H1 (cell line): ENCODE results near the gene ELMO2. TPM values are rescaled to one million over a fixed set of nuclear protein-coding genes. Genes with fewer than 3 reads are reported as not detected.

Experiments used
- CTCF ChIA-PET: fragments of 300-600 bp; sonication (Branson Sonifier 250); formaldehyde crosslinking; loops from one replicate; lab custom pipeline; 2021; ENCODE audit not compliant: partially characterized antibody; lab: Charles Lee
- POLR2A ChIA-PET: fragments of 300-600 bp; sonication (Branson Sonifier 250); formaldehyde crosslinking; loops from one replicate; lab custom pipeline; 2021; ENCODE audit warnings: inconsistent platforms; ENCODE audit not compliant: partially characterized antibody; lab: Charles Lee
- DNase-seq, 2 experiments: peaks; one replicate each; pipeline versions ENCODE4 v3.0.0 to v3.0.0-alpha.2; 2010 to 2022; ENCODE audit warnings: low spot score in 2 of 2, low read depth in 1 of 2, mixed read lengths in 1 of 2
- FAIRE-seq: peaks from 2 replicates; lab custom pipeline; 2011; peaks lifted over from hg19 to GRCh38; lab: Jason Lieb, UNC
- H2AFZ ChIP-seq: 2 replicates; pipeline ENCODE4 v1.8.1; 2012; ENCODE audit warnings: low read length, inconsistent platforms
- H2AK5ac ChIP-seq: 2 replicates; pipeline ENCODE4 v1.6.1; 2013; ENCODE audit warnings: low read depth, low read length
- H2BK120ac ChIP-seq: replicated peaks from 2 replicates; pipeline ENCODE3; 2013; ENCODE audit warnings: low read depth, low read length, inconsistent platforms
- H2BK12ac ChIP-seq: 2 replicates; pipeline ENCODE4 v1.6.1; 2013; ENCODE audit warnings: low read depth, low read length
- H2BK15ac ChIP-seq: 2 replicates; pipeline ENCODE4 v1.6.1; 2013; ENCODE audit warnings: low read length
- H2BK20ac ChIP-seq: 2 replicates; pipeline ENCODE4 v1.6.1; 2013; ENCODE audit warnings: low read length
- H2BK5ac ChIP-seq: 2 replicates; pipeline ENCODE4 v1.6.1; 2013; ENCODE audit warnings: low read depth, low read length
- H3K14ac ChIP-seq: 2 replicates; pipeline ENCODE4 v1.6.1; 2013; ENCODE audit warnings: inconsistent platforms; ENCODE audit not compliant: insufficient read length
- H3K18ac ChIP-seq: 2 replicates; pipeline ENCODE4 v1.6.1; 2013; ENCODE audit warnings: low read length; ENCODE audit errors: extremely low read depth
- H3K23ac ChIP-seq: 2 replicates; pipeline ENCODE4 v1.6.1; 2013; ENCODE audit warnings: inconsistent platforms; ENCODE audit not compliant: insufficient read length
- H3K23me2 ChIP-seq: 2 replicates; pipeline ENCODE4 v1.6.1; 2013; ENCODE audit warnings: low read depth, low read length
- H3K27ac ChIP-seq: 2 replicates; pipeline ENCODE4 v1.6.1; 2011; ENCODE audit warnings: low read depth, low read length, inconsistent platforms
- H3K27me3 ChIP-seq, 4 experiments: replicated peaks in 1 of 4; 1 replicate in 1 of 4; 2 replicates in 3 of 4; pipeline versions ENCODE4 v1.6.1 to v1.8.1; 2011 to 2013; ENCODE audit warnings: low read length in 3 of 4, mild to moderate bottlenecking in 3 of 4, inconsistent platforms in 2 of 4, mixed read lengths in 2 of 4, moderate library complexity in 1 of 4; ENCODE audit not compliant: control insufficient read depth in 3 of 4, insufficient read depth in 3 of 4; ENCODE audit errors: extremely low read depth in 1 of 4
- H3K36me3 ChIP-seq, 4 experiments: 2 replicates each; pipeline versions ENCODE4 v1.6.1 to v1.8.1; 2011 to 2013; ENCODE audit warnings: mild to moderate bottlenecking in 4 of 4, low read length in 3 of 4, moderate library complexity in 2 of 4, control low read depth in 1 of 4, inconsistent platforms in 1 of 4; ENCODE audit not compliant: insufficient read depth in 4 of 4, control insufficient read depth in 2 of 4
- H3K4ac ChIP-seq: replicated peaks from 2 replicates; pipeline ENCODE3; 2013; ENCODE audit warnings: low read length, low read depth, mixed read lengths, inconsistent platforms; ENCODE audit not compliant: insufficient read length
- H3K4me1 ChIP-seq, 4 experiments: replicated peaks in 1 of 4; 1 replicate in 1 of 4; 2 replicates in 3 of 4; pipeline versions ENCODE4 v1.6.1 to v1.8.1; 2011 to 2013; ENCODE audit warnings: low read length in 3 of 4, inconsistent platforms in 2 of 4, mixed read lengths in 1 of 4; ENCODE audit not compliant: insufficient read depth in 4 of 4, control insufficient read depth in 3 of 4
- H3K4me2 ChIP-seq, 2 experiments: 2 replicates each; pipeline versions ENCODE4 v1.6.1 to v1.8.1; 2011 to 2013; ENCODE audit warnings: low read depth in 2 of 2, low read length in 2 of 2, control low read depth in 1 of 2, inconsistent platforms in 1 of 2, mild to moderate bottlenecking in 1 of 2; ENCODE audit not compliant: insufficient read depth in 1 of 2
- H3K4me3 ChIP-seq, 4 experiments: fragments of 200-600, 300-600 bp in 1 of 4; sonication (generic), shearing (Covaris generic), sonication (Bioruptor Twin) in 1 of 4; 2 replicates each; pipeline versions ENCODE4 v1.5.1 to v1.8.1; 2011 to 2016; ENCODE audit warnings: low read length in 4 of 4, low read depth in 3 of 4, control low read depth in 2 of 4, inconsistent platforms in 2 of 4, mild to moderate bottlenecking in 2 of 4, mixed read lengths in 1 of 4, moderate library complexity in 1 of 4; ENCODE audit not compliant: insufficient read depth in 2 of 4; ENCODE audit errors: extremely low read depth in 1 of 4
- H3K56ac ChIP-seq: replicated peaks from 2 replicates; pipeline ENCODE3; 2013; ENCODE audit warnings: low read depth, mild to moderate bottlenecking, mixed read lengths, low read length, inconsistent platforms; ENCODE audit not compliant: insufficient read length
- H3K79me1 ChIP-seq: 2 replicates; pipeline ENCODE4 v1.6.1; 2013; ENCODE audit warnings: low read depth, low read length, control low read depth
- H3K79me2 ChIP-seq, 2 experiments: 2 replicates each; pipeline versions ENCODE4 v1.6.1 to v1.8.1; 2012 to 2013; ENCODE audit warnings: low read length in 2 of 2, mild to moderate bottlenecking in 2 of 2, inconsistent platforms in 1 of 2; ENCODE audit not compliant: insufficient read depth in 2 of 2, control insufficient read depth in 1 of 2
- H3K9ac ChIP-seq, 4 experiments: replicated peaks in 1 of 4; 1 replicate in 1 of 4; 2 replicates in 3 of 4; pipeline versions ENCODE4 v1.6.1 to v1.8.1; 2011 to 2013; ENCODE audit warnings: low read depth in 3 of 4, low read length in 3 of 4, control low read depth in 2 of 4, mild to moderate bottlenecking in 2 of 4, moderate library complexity in 2 of 4, inconsistent platforms in 1 of 4; ENCODE audit errors: extremely low read depth in 1 of 4
- H3K9me3 ChIP-seq, 2 experiments: 2 replicates each; pipeline versions ENCODE4 v1.6.1 to v1.8.1; 2012 to 2013; ENCODE audit warnings: mild to moderate bottlenecking in 2 of 2, moderate library complexity in 2 of 2, control low read depth in 1 of 2, inconsistent platforms in 1 of 2, low read depth in 1 of 2, low read length in 1 of 2, mixed read lengths in 1 of 2; ENCODE audit not compliant: insufficient read depth in 2 of 2
- H4K20me1 ChIP-seq, 2 experiments: replicated peaks in 1 of 2; 2 replicates each; pipeline versions ENCODE3 to v1.8.1; 2011 to 2013; ENCODE audit warnings: inconsistent platforms in 2 of 2, low read length in 2 of 2, mild to moderate bottlenecking in 1 of 2; ENCODE audit not compliant: insufficient read depth in 2 of 2, control insufficient read depth in 1 of 2
- H4K5ac ChIP-seq: 2 replicates; pipeline ENCODE4 v1.6.1; 2013; ENCODE audit warnings: low read length, low read depth, mixed read lengths, inconsistent platforms; ENCODE audit not compliant: insufficient read length
- H4K8ac ChIP-seq: 2 replicates; pipeline ENCODE4 v1.8.0; 2013; ENCODE audit warnings: mild to moderate bottlenecking, moderate library complexity, low read length, inconsistent platforms; ENCODE audit not compliant: insufficient read depth; ENCODE audit errors: extremely low read depth
- H4K91ac ChIP-seq: replicated peaks from 2 replicates; pipeline ENCODE3; 2013; ENCODE audit warnings: low read length, mixed read lengths, inconsistent platforms; ENCODE audit not compliant: insufficient read length
- MAFK ChIP-seq: IDR thresholded peaks from 2 replicates; pipeline ENCODE4 v1.6.1; 2012; ENCODE audit warnings: low read depth, mild to moderate bottlenecking, improper control_type of control experiment, low read length
- PHF8 ChIP-seq: fragments of 200-600 bp; sonication (generic); conservative IDR thresholded peaks from 2 replicates; pipeline ENCODE4 v1.7.1; 2012; ENCODE audit warnings: low read depth, mild to moderate bottlenecking, inconsistent platforms, low read length, moderate library complexity
- RAD21 ChIP-seq, 2 experiments: IDR thresholded peaks in 1 of 2; conservative IDR thresholded peaks in 1 of 2; 2 replicates each; pipeline ENCODE4 v1.6.1; 2011; ENCODE audit warnings: low read depth in 2 of 2, low read length in 2 of 2, improper control_type of control experiment in 1 of 2, inconsistent platforms in 1 of 2, mild to moderate bottlenecking in 1 of 2, moderate library complexity in 1 of 2
- TCF12 ChIP-seq: IDR thresholded peaks from 2 replicates; pipeline ENCODE4 v1.6.1; 2011; ENCODE audit warnings: low read depth, mild to moderate bottlenecking, low read length
- whole genome bisulfite sequencing, 2 experiments: shearing (Covaris generic) in 1 of 2; methylation state at CpG; one replicate each; pipeline versions ENCODE4 v1.1.6 to v1.1.7; 2013 to 2015; ENCODE audit warnings: low lambda C conversion rate in 2 of 2, mixed read lengths in 2 of 2, inconsistent platforms in 1 of 2, low coverage in 1 of 2, missing lambda C conversion rate in 1 of 2; ENCODE audit not compliant: insufficient replicate concordance in 2 of 2, insufficient coverage in 1 of 2, insufficient read length in 1 of 2; ENCODE audit errors: extremely low coverage in 1 of 2, missing lambda C conversion rate in 1 of 2; 5-methylcytosine and 5-hydroxymethylcytosine counted together
- polyA plus RNA-seq, 7 experiments: library from polyadenylated mRNA; depleted of rRNA in 3 of 7; stranded (reverse) in 5 of 7; unstranded in 2 of 7; fragments of >200 nt in 5 of 7; fragments of 200-250 nt in 2 of 7; gene quantifications; 1 replicate in 5 of 7; 2 replicates in 1 of 7; 4 replicates in 1 of 7; pipeline versions ENCODE4 v1.2.1 to v1.2.3, GENCODE V29; 2011 to 2013; ENCODE audit warnings: missing spikeins in 2 of 7, mixed read lengths in 2 of 7
- total RNA-seq: library from RNA; stranded (reverse); fragmentation: NEBNext Ultra II Directional; extraction: Animal tissue kit (Norgen Biotek cat#: 25700); gene quantifications from 2 replicates; pipeline ENCODE4 v1.2.1, GENCODE V29; 2021

Gene ELMO2
- total and polyA plus RNA-seq, 2 of the 8 experiments (the other 6 are each of a cell fraction or from before 2014, with no cell fraction given): 34.3 to 39.7 TPM

GRCh38 chr20:46420878-46421277 is 14.5 kb upstream of the ELMO2 start:
- H3K36me3 ChIP-seq: no peaks in the 10 kb centered on the region
- no peak overlapping the region for H2AK5ac ChIP-seq
- H3K79me2 ChIP-seq: no peaks in the 10 kb centered on the region
- no peak overlapping the region for H2BK12ac ChIP-seq
- no peak overlapping the region for H3K4ac ChIP-seq
- H2BK120ac ChIP-seq: no peak overlapping the region
- TF ChIP-seq TCF12: no peak
- no peak for TF ChIP-seq PHF8
- TF ChIP-seq RAD21 (IDR thresholded peaks at IDR 0.05 in 1 of 2, conservative IDR thresholded peaks at IDR 0.05 in 1 of 2; ENCODE audit: low read depth in 2 of 2, low read length in 2 of 2): no peak
- no peak for TF ChIP-seq MAFK
- no peak overlapping the region for H3K56ac ChIP-seq
- DNase-seq (no peak), FAIRE-seq (no peak)
- H3K79me1 ChIP-seq: no peaks in the 10 kb centered on the region
- no peak overlapping the region for H3K27ac ChIP-seq
- H3K14ac ChIP-seq: no peak overlapping the region
- POLR2A ChIA-PET: interaction anchor here (1.1 kb wide), 1 partner anchor 8 kb away, joined by 3 read pairs; no protein-coding TSS in a partner anchor
- no peak overlapping the region for H3K9ac ChIP-seq
- no peaks in the 10 kb centered on the region for H3K27me3 ChIP-seq
- H3K4me1 ChIP-seq: peaks cover 5 to 17% (median 10%) of the 10 kb centered on the region in 4 experiments; a peak in 6 of 7 replicates
- H4K91ac ChIP-seq: no peak overlapping the region
- no peaks in the 10 kb centered on the region for H3K9me3 ChIP-seq
- no peak overlapping the region for H3K18ac ChIP-seq
- no peak overlapping the region for H2BK15ac ChIP-seq
- 82% methylated on average over 5 of the region's 5 CpGs; no CpG with 5 or more reads in 1 of the 2 experiments for WGBS, 2 experiments
- no peaks in the 10 kb centered on the region for H4K20me1 ChIP-seq
- CTCF ChIA-PET: interaction anchor here (0.8 to 6.7 kb wide), 4 partner anchors 9 to 259 kb away, joined by 3 to 47 read pairs (median 4); no protein-coding TSS in a partner anchor
- no peak overlapping the region for H2AFZ ChIP-seq
- no peak overlapping the region for H2BK5ac ChIP-seq
- H4K8ac ChIP-seq: no peak overlapping the region
- no peak overlapping the region for H3K4me2 ChIP-seq
- no peak overlapping the region for H3K23ac ChIP-seq
- no peak overlapping the region for H4K5ac ChIP-seq
- no peaks in the 10 kb centered on the region; the same call in 1 of the 2 replicates for H3K23me2 ChIP-seq
- H3K4me3 ChIP-seq: no peak overlapping the region
- no peak overlapping the region for H2BK20ac ChIP-seq
